NCI-H128 (cell line): ENCODE data around the gene DPP3.
"Not testable (repeated sequence)": the region's sequence is repeated elsewhere in the genome, so short reads cannot be mapped to it uniquely, and the experiment has no call there.

Experiments
- DNase-seq: peaks from one replicate; lab custom pipeline; 2025; ENCODE audit not compliant: unreplicated experiment; lab: John Stamatoyannopoulos, UW

DPP3 gene

DNA sequence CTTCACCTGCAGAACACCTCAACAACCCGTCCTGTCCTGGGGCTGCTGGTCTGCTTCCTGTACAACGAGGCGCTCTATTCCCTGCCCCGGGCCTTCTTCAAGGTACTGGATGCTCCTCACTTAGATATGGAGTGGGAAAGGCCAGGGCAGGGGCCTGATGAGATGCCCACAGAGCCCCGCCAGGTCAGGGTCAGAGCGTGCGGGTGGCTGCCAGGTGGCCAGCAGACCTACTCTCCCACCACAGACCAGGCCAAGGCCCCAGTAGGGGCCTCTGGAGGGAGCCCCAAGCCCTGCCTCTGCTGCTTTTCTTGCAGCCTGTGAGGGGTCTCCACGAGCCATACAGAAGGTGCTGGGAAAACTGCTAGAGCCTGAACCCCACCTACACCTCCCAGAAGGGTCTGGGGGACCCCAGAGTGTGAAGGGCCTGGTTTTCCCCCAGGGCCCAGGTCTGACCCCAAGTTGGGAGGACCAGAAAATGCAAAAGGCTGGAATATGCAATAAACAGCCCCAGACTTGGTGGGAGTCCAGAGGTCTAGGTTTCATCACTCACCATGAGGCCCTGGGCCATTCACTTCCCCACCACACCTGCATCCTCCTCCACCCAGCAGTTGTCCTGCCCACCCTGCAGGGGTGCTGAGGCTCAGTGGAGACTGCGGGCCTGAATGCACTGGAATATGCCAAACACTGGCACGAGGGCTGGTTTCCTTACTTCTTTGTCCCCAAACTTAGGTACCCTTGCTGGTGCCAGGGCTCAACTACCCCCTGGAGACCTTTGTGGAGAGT, 50.9 kb downstream of the DPP3 start:
- no peak for DNase-seq

DNA sequence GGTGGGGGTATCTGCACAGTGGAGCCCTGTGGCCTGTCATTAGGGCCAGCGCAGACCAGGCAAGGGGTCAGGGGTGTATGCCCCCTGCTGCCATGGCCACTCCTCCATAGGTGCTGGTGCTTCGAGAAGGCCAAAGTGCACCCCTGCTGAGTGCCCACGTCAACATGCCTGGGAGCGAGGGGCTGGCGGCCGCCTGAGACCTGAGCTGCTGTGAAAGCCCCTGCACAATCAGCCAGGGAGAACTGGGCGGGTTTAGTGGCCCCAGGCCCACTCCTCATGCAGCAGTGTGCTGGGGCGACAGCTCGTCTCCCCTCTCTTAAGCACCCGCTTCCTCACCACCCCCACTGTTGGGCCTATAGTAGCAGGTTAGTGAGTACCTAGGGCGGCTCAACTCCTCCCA, 51.6 kb downstream of the DPP3 start:
- no peak for DNase-seq

DNA sequence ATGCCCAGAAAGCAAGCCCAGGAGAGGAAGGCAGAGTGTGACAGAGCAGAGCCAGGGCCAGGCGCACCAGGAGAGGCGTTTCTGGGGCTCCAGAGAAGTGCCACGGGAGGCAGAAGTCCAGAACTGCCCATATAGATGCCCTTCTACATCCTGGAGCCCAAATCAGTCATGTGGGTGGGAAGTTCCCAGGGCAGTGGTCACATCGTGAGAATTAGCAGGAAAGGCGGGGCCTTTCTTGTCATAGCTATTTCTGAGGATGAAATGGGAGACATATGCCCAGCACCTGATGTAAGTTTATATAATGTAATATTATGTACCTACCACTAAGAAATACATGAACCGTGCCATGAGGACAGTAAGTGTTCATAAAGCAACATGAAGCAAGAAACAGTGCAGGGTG, 52.5 kb downstream of the DPP3 start:
- no peak for DNase-seq

DNA sequence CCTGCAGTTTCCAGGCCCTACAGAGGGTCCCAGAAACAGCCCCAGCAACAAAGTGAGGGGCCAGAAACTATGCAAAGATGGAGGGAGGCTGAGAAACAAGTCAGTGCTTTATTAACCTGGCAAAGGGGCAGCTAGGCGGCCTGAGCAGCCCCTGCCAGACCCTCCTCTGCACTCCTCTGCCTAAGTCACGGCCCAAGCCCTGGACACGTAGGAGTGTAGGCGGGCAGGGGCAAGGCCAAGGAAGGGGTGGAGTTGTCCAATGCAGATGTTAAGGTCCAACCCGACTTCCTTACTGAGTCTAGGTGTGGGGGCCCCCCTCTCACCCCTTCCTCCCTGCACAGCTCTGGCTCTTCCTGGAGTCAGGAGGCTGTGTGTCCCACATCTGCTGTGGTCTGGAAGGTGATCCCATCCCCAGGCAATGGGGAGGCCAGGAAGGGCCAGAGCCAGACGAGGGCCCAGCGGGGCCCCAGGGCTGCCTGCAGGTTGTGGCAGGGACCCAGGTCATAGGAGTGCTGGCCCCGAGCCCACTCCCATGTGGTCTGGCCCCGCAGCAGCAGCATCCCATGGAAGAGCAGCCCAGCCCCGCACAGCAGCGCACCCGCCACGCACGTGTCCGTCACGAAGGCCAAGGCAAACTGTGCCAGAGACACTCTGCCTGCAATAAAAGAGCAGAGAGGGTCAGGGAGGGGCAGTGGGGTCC, 59.1 kb downstream of the DPP3 start:
- DNase-seq: no peak

DNA sequence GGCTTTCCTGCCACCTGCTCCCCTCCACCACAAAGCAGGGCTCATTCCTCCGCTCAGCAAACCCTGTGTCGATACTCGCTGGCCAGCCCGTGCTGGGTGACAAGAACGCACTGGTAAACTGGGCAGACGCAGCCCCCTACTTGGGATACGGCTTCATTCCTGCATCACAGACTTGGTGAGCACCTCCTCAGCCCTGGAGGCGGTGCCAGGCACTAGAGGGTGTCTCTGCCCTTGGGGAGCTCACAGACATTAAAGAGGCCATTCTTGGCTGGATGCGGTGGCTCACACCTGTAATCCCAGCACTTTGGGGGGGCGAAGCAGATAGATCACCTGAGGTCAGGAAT, 59.6 kb downstream of the DPP3 start:
- no peak for DNase-seq

DNA sequence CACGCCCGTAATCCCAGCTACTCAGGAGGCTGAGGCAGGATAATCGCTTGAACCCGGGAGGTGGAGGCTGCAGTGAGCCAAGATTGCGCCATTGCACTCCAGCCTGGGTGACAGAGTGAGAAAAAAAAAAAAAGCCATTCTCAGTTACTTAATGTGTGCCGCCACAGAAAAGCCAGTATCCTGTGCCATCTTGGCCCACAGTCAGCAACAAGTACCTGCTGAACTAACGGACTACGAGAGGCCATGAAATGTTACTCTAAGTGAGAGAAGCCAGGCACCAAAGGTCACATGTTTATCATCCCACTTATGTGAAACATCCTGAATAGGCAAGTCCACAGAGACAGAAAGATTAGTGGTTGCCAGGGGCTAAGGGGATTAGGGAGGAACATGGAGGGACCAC, 60.4 kb downstream of the DPP3 start:
- DNase-seq: not testable (repeated sequence)

DNA sequence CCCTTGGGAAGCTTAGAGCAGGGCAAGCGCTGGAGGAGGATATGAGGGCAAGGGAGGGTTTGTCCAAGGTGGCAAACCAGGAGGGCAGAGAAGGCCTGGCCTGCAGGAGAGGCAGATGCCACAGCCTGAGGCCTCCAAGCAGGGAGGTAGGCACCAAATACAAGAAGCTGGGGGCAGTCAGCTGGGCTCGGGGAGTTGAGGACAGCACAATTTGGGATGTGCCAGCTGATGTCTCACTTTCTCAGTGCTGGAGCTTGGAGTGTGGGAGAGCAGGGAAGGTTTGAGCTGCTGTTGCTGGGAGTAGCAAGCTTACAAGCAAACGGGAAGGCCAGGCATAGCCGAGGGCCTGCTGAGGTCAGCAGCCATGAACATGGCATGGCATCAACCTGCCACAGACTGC, 61.7 kb downstream of the DPP3 start:
- no peak for DNase-seq

DNA sequence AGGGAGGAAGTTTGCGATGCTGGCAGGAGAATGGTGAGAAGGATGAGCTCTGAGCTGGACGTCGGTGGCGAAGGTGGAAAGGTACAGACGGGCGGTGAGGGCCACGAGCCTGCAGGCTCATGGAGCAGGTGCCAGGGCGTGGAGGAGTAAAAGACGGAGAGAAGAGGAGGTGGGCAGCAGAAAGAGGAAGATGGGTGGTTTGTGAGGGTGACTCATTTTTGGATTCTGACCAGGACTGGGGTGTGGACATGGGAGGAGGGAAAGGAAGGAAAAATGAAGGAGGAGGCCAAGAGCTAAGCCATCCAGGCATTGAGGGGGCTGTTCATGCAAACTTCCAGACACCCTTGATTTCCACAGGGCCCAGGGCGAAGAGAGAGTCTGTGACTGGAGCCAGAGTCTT, 62.1 kb downstream of the DPP3 start:
- DNase-seq: no peak

DNA sequence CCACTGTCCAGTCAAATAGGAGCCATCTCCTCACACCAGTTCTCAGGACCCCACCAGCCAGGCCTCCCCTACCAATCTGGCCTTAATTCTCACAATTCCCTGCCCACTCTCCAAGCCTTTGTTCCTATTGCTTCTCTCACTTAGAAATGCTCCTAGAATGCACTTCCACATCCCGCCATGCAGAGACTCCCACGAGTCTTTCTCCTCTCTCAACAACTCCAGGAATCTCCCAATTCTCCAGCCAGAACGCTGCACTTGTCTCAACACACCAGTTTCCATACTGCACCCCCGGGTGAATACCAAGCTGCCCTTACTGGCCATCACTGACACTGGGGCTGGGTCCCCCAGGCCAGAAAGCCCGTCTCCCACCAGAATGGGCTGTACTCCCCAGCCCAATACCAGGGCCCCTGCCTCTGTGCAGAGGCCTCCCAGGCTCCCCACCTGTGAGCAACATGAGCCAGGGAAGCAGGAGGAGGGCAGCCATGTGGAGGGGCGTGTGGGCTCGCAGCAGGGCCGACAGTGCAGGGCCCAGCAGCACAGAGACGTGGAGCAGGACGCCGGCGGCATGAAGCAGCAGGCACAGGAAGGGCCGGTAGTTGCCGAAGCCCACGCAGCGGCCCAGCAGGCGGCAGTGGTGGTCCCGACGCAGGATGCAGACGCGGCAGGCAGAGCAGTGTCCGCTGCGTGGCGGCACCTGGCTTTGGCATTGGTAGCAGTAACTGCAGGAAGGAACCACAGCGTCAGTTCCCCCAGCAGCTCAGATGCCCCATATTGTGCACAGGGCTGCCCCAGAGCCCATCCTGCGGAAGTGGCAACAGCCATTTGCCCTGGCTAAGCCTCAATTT, 63.3 kb downstream of the DPP3 start:
- no peak for DNase-seq

DNA sequence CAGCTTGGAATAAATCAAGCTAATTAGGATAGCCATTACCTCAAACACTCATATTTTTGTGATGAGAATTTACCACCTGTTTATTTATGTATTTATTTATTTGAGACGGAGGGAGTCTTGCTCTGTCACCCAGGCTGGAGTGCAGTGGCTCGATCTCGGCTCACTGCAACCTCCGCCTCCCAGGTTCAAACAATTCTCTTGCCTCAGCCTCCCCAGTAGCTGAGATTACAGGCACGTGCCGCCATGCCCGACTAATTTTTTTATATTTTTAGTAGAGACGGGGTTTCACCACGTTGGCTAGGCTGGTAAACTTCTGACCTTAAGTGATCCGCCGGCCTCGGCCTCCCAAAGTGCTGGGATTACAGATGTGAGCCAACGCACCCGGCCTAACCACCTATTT, 64.7 kb downstream of the DPP3 start:
- not testable (repeated sequence) for DNase-seq

DNA sequence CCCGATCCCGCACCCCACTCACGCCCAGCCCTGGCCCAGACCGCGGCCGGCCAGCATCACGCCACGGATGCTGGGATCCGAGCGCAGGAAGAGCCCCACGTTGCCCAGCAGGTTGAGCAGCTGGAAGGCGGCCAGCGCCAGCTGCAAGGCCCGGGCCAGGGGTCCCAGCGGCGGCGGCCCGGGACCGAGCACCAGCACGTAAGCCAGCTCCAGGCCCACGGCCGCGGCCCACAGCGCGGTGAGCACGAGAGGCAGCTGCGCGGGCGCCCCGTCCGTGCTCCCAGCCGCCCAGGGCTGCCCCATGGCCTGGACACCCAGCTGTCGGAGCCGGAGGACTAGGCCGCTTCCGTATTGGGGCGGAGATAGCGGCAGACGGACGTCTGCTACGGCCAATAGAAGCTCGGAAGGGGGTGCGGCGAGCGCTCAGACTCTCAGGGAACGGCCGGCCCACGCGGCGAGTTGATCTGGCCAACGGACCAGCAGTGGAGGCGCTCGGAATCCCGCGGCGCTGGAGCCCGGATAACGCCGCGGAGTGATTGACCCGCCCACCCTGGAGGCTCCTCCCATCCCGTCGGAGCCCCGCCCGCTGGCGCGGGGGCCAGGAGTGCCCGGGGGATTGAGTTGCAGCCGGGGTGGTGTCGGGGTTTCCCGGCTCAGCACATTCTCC, 65.6 kb downstream of the DPP3 start, which contains the start of gene ZDHHC24:
TSS of gene ZDHHC24 (minus strand) at position 348 of the 667 bp plus-strand sequence. CDS start at position 303, 45 bp downstream.
- peak; percentile 90 for DNase-seq

DNA sequence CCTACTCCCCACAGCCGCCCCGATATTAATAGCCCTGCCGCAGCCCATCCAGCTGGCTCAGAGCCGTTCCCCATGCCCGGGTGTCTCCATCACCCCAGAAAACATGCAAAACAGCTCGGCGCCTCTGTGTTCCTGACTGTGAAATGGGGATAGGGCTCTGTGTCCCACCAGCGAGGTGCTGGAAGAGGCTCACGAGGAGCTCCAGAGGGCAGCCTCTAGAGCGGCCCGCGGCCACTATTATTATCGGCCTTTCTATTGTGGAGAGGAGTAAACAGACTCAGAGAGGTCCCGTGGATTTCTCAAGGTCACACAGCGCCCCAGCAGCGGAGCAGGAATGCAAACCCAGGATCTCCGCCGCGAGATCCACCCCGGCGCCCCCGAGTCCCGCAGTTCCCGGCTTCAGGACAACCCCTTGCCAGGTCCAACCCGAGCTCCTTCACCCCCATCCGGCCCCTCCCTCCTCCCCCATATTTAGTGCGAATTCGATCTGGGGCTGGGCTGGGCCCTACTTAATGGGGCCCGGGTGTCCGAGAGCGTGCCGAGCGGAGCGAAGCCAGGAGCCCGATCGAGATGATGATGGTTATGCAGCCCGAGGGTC, 66.2 kb downstream of the DPP3 start, which contains the start of gene ACTN3:
TSS of gene ACTN3 (plus strand) at position 536 of the 598 bp plus-strand sequence. CDS start at position 571, 35 bp downstream.
- no peak for DNase-seq

DNA sequence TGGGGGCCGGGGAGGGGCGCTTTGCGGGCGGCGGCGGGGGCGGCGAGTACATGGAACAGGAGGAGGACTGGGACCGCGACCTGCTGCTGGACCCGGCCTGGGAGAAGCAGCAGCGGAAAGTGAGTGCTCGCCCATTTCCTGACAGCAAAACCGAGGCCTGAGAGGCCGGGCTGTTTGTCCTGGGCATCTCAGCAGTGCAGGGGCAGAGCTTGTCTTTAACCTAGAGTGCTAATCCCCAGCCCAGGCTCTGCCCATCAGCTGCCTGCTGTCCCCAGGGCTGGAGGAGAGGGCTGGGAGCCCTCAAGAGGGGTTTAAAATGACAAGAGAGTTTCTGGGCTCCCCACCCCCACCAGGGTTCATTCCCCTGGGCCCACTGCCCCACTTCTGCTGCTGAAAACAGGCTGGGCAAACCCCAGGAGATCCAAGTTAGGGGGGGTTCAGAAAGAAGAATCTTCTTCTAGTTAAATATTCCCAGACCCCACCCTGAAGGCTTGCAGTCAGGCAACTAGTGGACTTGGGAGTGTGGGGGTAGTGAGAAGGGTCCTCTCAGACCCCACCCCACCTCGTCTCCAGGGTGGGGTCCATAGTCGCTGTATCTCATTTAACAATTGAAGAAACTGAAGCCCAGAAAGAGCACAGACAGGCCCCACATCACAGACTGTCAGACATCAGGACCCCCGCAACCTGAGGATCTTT, 66.9 kb downstream of the DPP3 start:
- DNase-seq: no peak

DNA sequence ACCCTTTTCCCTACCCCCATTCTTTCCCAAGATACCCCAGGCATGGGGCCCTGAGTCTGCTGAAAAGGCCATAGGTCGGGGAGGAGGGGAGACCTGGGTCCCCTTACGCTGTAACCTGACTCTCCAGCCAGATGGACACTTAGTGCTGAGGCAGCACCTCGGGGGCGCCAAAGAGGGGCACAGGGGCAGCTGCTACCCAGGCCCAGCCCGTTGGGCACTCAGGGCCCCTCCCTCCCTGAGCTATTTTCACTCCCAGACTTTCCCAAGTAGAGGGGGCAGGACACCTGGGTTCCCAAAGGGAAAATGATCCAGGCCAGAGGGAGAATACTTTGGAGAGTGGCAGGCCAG, 67.4 kb downstream of the DPP3 start:
- no peak for DNase-seq

DNA sequence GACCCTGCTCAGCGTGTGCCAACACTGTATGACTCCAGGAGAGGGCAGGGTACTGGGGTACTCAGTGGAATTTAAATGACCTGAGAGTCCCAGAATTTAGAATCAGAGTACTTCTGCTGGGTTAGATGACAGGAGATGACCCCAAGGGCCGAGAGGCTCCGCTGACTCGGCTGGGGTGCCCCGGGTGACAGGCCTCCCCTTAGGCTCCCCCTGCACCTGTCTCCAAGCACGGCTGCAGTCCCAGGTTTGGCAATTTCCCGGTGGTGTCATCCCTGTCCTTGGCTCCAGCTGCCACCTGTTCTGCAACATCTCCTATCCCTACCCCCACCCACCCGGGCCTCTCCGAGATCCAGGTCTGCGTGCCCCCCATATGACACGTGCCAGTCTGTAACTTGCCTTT, 67.8 kb downstream of the DPP3 start:
- no peak for DNase-seq

DNA sequence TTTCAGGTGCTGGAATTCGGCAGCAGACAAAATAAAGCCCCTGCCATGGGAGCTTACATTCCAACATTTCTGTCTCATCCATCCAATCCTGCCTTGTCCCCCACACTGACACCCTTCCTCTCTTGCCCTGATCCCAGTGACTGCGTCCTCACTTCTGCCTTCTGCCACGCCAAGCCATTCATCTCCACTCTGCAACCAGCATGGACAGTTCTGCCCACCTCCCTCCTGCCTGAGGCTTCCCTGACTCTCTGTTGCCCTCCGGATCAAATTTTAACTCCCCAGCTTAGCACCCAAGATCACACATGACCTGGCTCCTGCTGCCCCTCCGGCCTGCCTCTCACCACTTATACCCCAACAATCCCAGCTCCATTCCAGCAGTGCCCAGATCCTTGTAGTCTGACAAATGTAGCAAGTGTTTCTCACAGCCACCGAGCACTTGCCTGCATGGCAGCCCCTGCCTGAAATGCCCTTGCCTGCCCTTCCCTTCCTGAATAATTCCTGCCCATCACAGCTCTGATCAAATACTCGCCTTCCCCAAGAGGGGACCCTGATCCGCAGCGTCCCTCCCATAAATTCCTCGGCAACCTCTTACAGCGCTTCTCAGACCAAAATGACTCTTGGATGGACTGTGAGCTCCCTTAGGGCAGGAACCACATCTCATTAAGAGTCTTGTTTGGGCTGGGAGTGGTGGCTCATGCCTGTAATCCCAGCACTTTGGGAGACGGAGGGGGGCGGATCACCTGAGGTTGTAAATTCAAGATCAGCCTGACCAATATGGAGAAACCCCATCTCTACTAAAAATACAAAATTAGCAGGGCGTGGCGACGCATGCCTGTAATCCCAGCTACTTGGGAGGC, 68.8 kb downstream of the DPP3 start:
- no peak for DNase-seq

DNA sequence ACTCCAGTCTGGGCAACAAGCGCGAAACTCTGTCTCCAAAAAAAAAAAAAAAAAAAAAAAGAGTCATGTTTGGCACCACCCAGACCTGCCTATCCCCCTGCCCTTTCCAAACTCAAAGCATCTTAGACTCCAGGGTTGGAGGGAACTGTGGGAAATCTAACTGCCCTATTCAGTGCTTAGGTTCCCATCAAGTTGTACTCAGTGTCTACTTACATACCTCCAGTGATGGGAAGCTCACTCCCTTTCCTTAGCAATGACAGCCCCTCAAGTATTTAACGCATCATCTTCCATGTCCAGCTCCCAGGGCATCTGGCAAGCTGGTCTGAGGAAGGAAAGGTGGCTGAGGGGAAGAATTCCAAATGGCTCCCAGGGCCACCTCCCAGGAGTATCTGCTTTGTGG, 69.5 kb downstream of the DPP3 start:
- no peak for DNase-seq

DNA sequence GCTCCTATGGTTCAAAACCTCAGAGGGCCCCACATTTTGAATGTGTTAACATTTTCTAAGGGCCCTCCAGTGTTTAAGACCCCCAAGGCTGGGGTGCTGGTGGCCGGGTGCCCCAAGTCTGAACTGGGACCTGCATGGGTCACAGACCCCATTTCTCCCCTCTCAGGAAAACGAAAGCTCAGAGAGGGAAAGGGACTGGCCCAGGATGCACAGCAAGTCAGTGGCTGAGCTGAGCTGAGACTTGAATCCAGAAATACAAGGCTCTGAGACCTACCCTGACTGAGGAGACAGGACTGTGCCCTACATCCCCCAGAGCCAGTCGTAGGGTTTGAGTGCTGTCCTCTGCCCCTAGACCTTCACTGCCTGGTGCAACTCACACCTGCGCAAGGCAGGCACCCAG, 70.7 kb downstream of the DPP3 start:
- no peak for DNase-seq

DNA sequence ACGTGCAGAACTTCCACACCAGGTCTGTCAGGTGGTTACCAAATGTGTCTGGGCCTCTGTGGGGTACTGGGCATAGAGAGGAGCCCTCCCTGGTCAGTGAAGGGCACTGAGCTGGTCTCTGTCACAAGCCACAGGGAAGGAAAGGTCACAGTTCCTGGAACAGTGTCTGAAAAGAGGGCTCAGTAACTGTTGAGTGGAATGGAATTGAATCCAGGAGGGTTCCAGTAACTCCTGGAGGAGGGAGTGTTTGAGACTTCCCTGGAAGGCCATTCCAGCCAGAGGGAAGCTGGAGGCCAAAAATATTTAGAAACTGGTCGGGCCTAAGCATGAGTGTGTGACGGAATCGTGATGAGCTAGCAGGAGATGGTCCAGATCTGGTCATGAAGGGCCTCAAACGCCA, 74.4 kb downstream of the DPP3 start:
- DNase-seq: no peak
